HepG2 (cell line): ENCODE results near the gene LIMCH1. TPM values are rescaled to one million over a fixed set of nuclear protein-coding genes. Genes with fewer than 3 reads are reported as not detected.

Experiments used
- ATAC-seq: fragments of 200-7000 bp; cut with Tn5 transposase; 3 replicates; pipeline ENCODE4 v1.9.1; 2020; ENCODE audit warnings: mild to moderate bottlenecking, moderate library complexity
- BruUV-seq: library from RNA; stranded (reverse); fragments of 400-500 nt; replicated peaks from 2 replicates; lab custom pipeline; 2021; lab: Mats Ljungman, UMichigan
- CTCF ChIA-PET: fragments of 300-600 bp; formaldehyde crosslinking; extraction: SDS; loops from one replicate; lab custom pipeline; 2021; ENCODE audit warnings: low total read pairs, inconsistent platforms, low intra/inter-chr PET ratio; lab: Yijun Ruan, JAX
- POLR2A ChIA-PET: fragments of 350-600 bp; sonication (Branson Sonifier 250); formaldehyde crosslinking; loops from one replicate; lab custom pipeline; 2020; ENCODE audit warnings: antibody characterized with exemption, inconsistent platforms; lab: Yijun Ruan, JAX
- DNase-seq: peaks from one replicate; pipeline ENCODE4 v3.0.0-alpha.2; 2015; ENCODE audit warnings: low spot score
- FAIRE-seq: peaks from 3 replicates; lab custom pipeline; 2011; peaks lifted over from hg19 to GRCh38; lab: Jason Lieb, UNC
- H2AFZ ChIP-seq: one replicate; pipeline ENCODE4 v1.6.1; 2011; ENCODE audit warnings: low read length, inconsistent platforms
- H3K27ac ChIP-seq: fragments of 300-600 bp; 3 replicates; pipeline ENCODE4 v1.8.0; 2011; ENCODE audit warnings: mixed run types, mild to moderate bottlenecking, mixed read lengths, low read length, inconsistent platforms; ENCODE audit not compliant: insufficient read depth; ENCODE audit errors: extremely low read length
- H3K27me3 ChIP-seq, 2 experiments: fragments of 200-600 bp in 1 of 2; 2 replicates in 1 of 2; 3 replicates in 1 of 2; pipeline versions ENCODE4 v1.6.0 to v1.8.0; 2011; ENCODE audit warnings: low read length in 2 of 2, mild to moderate bottlenecking in 2 of 2, moderate library complexity in 2 of 2, inconsistent platforms in 1 of 2; ENCODE audit not compliant: insufficient read depth in 2 of 2, control insufficient read depth in 1 of 2
- H3K36me3 ChIP-seq, 2 experiments: fragments of 200-600 bp in 1 of 2; replicated peaks in 1 of 2; 2 replicates in 1 of 2; 3 replicates in 1 of 2; pipeline versions ENCODE4 v1.5.1 to v1.8.0; 2011; ENCODE audit warnings: low read length in 2 of 2, inconsistent platforms in 1 of 2; ENCODE audit not compliant: insufficient read depth in 2 of 2, control insufficient read depth in 1 of 2
- H3K4me1 ChIP-seq: 2 replicates; pipeline ENCODE4 v1.5.1; 2012; ENCODE audit warnings: low read length, inconsistent platforms; ENCODE audit not compliant: insufficient read depth
- H3K4me2 ChIP-seq: 2 replicates; pipeline ENCODE4 v1.6.0; 2011; ENCODE audit warnings: low read depth, low read length, inconsistent platforms
- H3K4me3 ChIP-seq, 3 experiments: fragments of 200-600 bp in 1 of 3; sonication (generic), shearing (Covaris generic) in 1 of 3; replicated peaks in 1 of 3; 2 replicates each; pipeline ENCODE4 v1.5.1; 2011 to 2016; ENCODE audit warnings: low read length in 3 of 3, inconsistent platforms in 2 of 3, low read depth in 2 of 3, mild to moderate bottlenecking in 2 of 3, control low read depth in 1 of 3, mixed read lengths in 1 of 3; ENCODE audit not compliant: insufficient read depth in 1 of 3
- H3K79me2 ChIP-seq: one replicate; pipeline ENCODE4 v1.6.1; 2011; ENCODE audit warnings: low read length, inconsistent platforms; ENCODE audit not compliant: insufficient read depth
- H3K9ac ChIP-seq: 2 replicates; pipeline ENCODE4 v1.6.0; 2011; ENCODE audit warnings: mild to moderate bottlenecking, low read depth, low read length, inconsistent platforms; ENCODE audit not compliant: insufficient read depth
- H3K9me3 ChIP-seq: 2 replicates; pipeline ENCODE4 v1.5.1; 2012; ENCODE audit warnings: mild to moderate bottlenecking, low read length
- H4K20me1 ChIP-seq: 2 replicates; pipeline ENCODE4 v1.6.0; 2011; ENCODE audit warnings: inconsistent platforms, mild to moderate bottlenecking, low read length, moderate library complexity; ENCODE audit not compliant: insufficient read depth
- JUN ChIP-seq: sonication (generic); formaldehyde crosslinking; IDR thresholded peaks from 2 replicates; pipeline ENCODE4 v1.4.0; 2020; ENCODE audit warnings: mild to moderate bottlenecking, missing genetic modification reagents
- MEIS1 ChIP-seq: sonication (generic); formaldehyde crosslinking; IDR thresholded peaks from 2 replicates; pipeline ENCODE4 v1.9.0; 2021; ENCODE audit warnings: mild to moderate bottlenecking, missing genetic modification reagents, moderate library complexity, borderline replicate concordance
- PHF20 ChIP-seq: sonication (generic); formaldehyde crosslinking; IDR thresholded peaks from 2 replicates; pipeline ENCODE4 v1.5.0; 2020; ENCODE audit warnings: mild to moderate bottlenecking, missing genetic modification reagents
- PRMT3 ChIP-seq: sonication (generic); formaldehyde crosslinking; IDR thresholded peaks from 2 replicates; pipeline ENCODE4 v1.8.1; 2022; ENCODE audit warnings: low read depth, mild to moderate bottlenecking, moderate library complexity, missing genetic modification reagents, borderline replicate concordance
- RBAK ChIP-seq: sonication (generic); formaldehyde crosslinking; IDR thresholded peaks from 2 replicates; pipeline ENCODE4 v1.5.1; 2020; ENCODE audit warnings: mild to moderate bottlenecking, missing genetic modification reagents
- SP2 ChIP-seq: sonication (generic); formaldehyde crosslinking; IDR thresholded peaks from 2 replicates; pipeline ENCODE4 v1.5.1; 2020; ENCODE audit warnings: mild to moderate bottlenecking, missing genetic modification reagents
- TP53 ChIP-seq: sonication (generic); formaldehyde crosslinking; conservative IDR thresholded peaks from 2 replicates; pipeline ENCODE4 v1.4.0; 2020; ENCODE audit warnings: missing genetic modification reagents
- ZC3H13 ChIP-seq: sonication (generic); formaldehyde crosslinking; IDR thresholded peaks from 2 replicates; pipeline ENCODE4 v1.8.1; 2023; ENCODE audit warnings: mild to moderate bottlenecking, missing genetic modification reagents, moderate library complexity
- ZMYM2 ChIP-seq: sonication (generic); formaldehyde crosslinking; IDR thresholded peaks from 2 replicates; pipeline ENCODE4 v1.8.0; 2022; ENCODE audit warnings: mild to moderate bottlenecking, missing genetic modification reagents
- ZMYM3 ChIP-seq: sonication (generic); formaldehyde crosslinking; IDR thresholded peaks from 2 replicates; pipeline ENCODE4 v1.5.1; 2020; ENCODE audit warnings: mild to moderate bottlenecking, missing genetic modification reagents
- ZNF10 ChIP-seq: sonication (generic); formaldehyde crosslinking; IDR thresholded peaks from 2 replicates; pipeline ENCODE4 v1.4.0; 2020; ENCODE audit warnings: mild to moderate bottlenecking, low read depth, missing genetic modification reagents, borderline replicate concordance
- ZNF30 ChIP-seq: sonication (generic); formaldehyde crosslinking; IDR thresholded peaks from 2 replicates; pipeline ENCODE4 v1.5.0; 2020; ENCODE audit warnings: mild to moderate bottlenecking, missing genetic modification reagents
- ZNF468 ChIP-seq: sonication (generic); formaldehyde crosslinking; IDR thresholded peaks from 2 replicates; pipeline ENCODE4 v1.8.0; 2022; ENCODE audit warnings: mild to moderate bottlenecking, moderate library complexity, missing genetic modification reagents
- ZNF703 ChIP-seq: sonication (generic); formaldehyde crosslinking; IDR thresholded peaks from 2 replicates; pipeline ENCODE4 v1.5.1; 2020; ENCODE audit warnings: missing genetic modification reagents, mild to moderate bottlenecking, moderate library complexity, borderline replicate concordance
- ZSCAN9 ChIP-seq: IDR thresholded peaks from 2 replicates; pipeline ENCODE4 v1.6.1; 2016; ENCODE audit warnings: borderline replicate concordance
- WGBS: methylation state at CpG from one replicate; pipeline ENCODE4 v1.1.6; 2017; ENCODE audit warnings: low lambda C conversion rate; 5-methylcytosine and 5-hydroxymethylcytosine counted together
- in situ Hi-C: cut with HindIII; loops from 2 replicates; pipeline ENCODE4 v1.10.0; 2017; ENCODE audit warnings: low pct_unique_long_range_greater_than_20kb; ENCODE audit not compliant: extremely low pct_ligation_motif_present
- intact Hi-C: fragments of 100-400 bp; cut with micrococcal nuclease; formaldehyde crosslinking; loops from one replicate; pipeline ENCODE4 v1.10.0; 2022; ENCODE audit not compliant: unreplicated experiment
- polyA plus RNA-seq, 8 experiments: library from polyadenylated mRNA; depleted of rRNA in 3 of 8; stranded (reverse) in 7 of 8; unstranded in 1 of 8; fragments of >200 nt; fragmentation: Illumina TruSeq in 4 of 8; extraction: Trizol in 4 of 8; gene quantifications; 2 replicates each; pipeline versions ENCODE4 v1.2.1 to v1.2.3, GENCODE V29; 2011 to 2016; ENCODE audit warnings: low read depth in 4 of 8, missing spikeins in 1 of 8, mixed read lengths in 1 of 8; ENCODE audit not compliant: insufficient read depth in 1 of 8
- total RNA-seq, 5 experiments: library from RNA; depleted of rRNA; stranded (reverse); fragments of >200 nt; fragmentation: Illumina TruSeq; extraction: Trizol; gene quantifications; 2 replicates each; pipeline ENCODE4 v1.2.3, GENCODE V29; 2016; ENCODE audit warnings: low read depth in 1 of 5
- TF ChIP-seq, protein P1 (sequence below): sonication (generic); formaldehyde crosslinking; IDR thresholded peaks from 2 replicates; pipeline ENCODE4 v1.8.1; 2023; ENCODE audit warnings: mild to moderate bottlenecking, missing genetic modification reagents, borderline replicate concordance
- TF ChIP-seq, protein P2 (sequence below): sonication (generic); formaldehyde crosslinking; IDR thresholded peaks from 2 replicates; pipeline ENCODE4 v1.4.0; 2020; ENCODE audit warnings: mild to moderate bottlenecking, low read depth, missing genetic modification reagents
- TF ChIP-seq, protein P3 (sequence below): sonication (generic); formaldehyde crosslinking; IDR thresholded peaks from 2 replicates; pipeline ENCODE4 v1.8.0; 2022; ENCODE audit warnings: mild to moderate bottlenecking, missing genetic modification reagents
- TF ChIP-seq, protein P4 (sequence below): sonication (generic); formaldehyde crosslinking; IDR thresholded peaks from 2 replicates; pipeline ENCODE4 v1.5.1; 2020; ENCODE audit warnings: missing genetic modification reagents, mild to moderate bottlenecking, borderline replicate concordance

The LIMCH1 gene
- total and polyA plus RNA-seq, 2 of the 13 experiments (the other 11 are each of a cell fraction or from before 2014, with no cell fraction given): 0.04 TPM; not detected in 1

DNA sequence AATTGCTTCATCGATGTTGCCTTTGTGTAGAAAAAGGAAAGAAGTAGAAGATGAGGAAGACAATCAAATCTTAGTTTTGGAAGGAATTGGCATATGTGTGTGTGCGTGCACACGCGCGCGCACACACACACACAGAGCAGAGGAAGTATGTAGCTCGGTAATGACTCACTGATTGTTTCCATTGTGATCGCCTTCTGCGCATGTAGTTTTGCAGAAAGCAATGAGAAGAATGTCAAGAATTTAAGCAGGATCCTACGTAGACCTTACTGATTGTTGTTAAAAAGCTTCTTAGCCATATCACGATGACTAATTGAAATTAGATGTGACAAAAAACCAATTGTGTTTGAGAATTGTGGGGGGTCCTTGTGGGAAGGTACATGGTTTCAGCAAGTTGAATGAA is 12.8 kb upstream of the LIMCH1 start (continued):
- TF ChIP-seq ZNF30 (CRISPR knock-in tag): no peak
- no peak for TF ChIP-seq ZMYM2
- TF ChIP-seq ZC3H13 (CRISPR knock-in tag): no peak
- no peak for TF ChIP-seq ZNF703 (CRISPR knock-in tag)
- no peak for TF ChIP-seq ZMYM3
- no peak for TF ChIP-seq PHF20 (CRISPR knock-in tag)
- no peak for TF ChIP-seq MEIS1 (CRISPR knock-in tag)
- TF ChIP-seq, protein P1, sequence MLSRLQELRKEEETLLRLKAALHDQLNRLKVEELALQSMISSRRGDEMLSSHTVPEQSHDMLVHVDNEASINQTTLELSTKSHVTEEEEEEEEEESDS (CRISPR knock-in tag): no peak
- TF ChIP-seq, protein P2, sequence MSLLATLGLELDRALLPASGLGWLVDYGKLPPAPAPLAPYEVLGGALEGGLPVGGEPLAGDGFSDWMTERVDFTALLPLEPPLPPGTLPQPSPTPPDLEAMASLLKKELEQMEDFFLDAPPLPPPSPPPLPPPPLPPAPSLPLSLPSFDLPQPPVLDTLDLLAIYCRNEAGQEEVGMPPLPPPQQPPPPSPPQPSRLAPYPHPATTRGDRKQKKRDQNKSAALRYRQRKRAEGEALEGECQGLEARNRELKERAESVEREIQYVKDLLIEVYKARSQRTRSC (CRISPR knock-in tag): no peak
- TF ChIP-seq JUN (CRISPR knock-in tag): no peak
- TF ChIP-seq, all 625 proteins: peak for 0

DNA sequence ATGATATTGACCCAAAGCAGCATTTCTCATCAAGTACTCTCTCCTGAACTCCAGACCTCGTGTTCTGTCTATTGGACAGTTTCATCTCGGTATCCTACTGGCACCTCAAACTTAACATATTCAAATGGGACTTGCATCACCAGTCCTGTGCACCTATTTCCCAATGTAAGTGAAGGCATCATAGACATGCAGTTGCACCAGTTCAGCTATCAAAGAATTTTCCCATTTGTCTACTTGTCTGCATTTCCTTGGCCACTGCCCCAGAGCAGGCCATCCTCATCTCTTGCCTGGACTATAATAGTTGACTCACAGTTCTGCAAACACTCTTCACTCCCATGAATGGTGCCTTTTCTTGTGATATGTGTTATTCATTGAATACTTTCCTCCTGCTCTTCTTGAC is 11.3 kb upstream of the LIMCH1 start:
- Histone ChIP-seq H4K20me1 (no peaks in the 10 kb centered on the region), H3K79me2 (no peaks in the 10 kb centered on the region), H3K36me3 (no peaks in the 10 kb centered on the region), H2AFZ (no peak overlapping the region), H3K4me3 (no peak overlapping the region), H3K4me2 (no peak overlapping the region), H3K9ac (no peak overlapping the region), H3K27me3 (peaks cover 0 to 4% of the 10 kb centered on the region in 2 experiments; a peak in 2 of 5 replicates), H3K27ac (no peak overlapping the region), H3K9me3 (no peaks in the 10 kb centered on the region), H3K4me1 (no peaks in the 10 kb centered on the region)
- ChIA-PET CTCF (no interaction called here), POLR2A (no interaction called here)
- ATAC-seq (no peak), DNase-seq (no peak), FAIRE-seq (no peak)
- no TSS peak for BruUV-seq
- TF ChIP-seq RBAK (CRISPR knock-in tag) (no peak), ZNF10 (CRISPR knock-in tag) (no peak), PRMT3 (CRISPR knock-in tag) (no peak), ZSCAN9 (CRISPR knock-in tag) (no peak), ZNF468 (no peak), TP53 (CRISPR knock-in tag) (no peak), SP2 (CRISPR knock-in tag) (no peak)
- TF ChIP-seq, protein P3, sequence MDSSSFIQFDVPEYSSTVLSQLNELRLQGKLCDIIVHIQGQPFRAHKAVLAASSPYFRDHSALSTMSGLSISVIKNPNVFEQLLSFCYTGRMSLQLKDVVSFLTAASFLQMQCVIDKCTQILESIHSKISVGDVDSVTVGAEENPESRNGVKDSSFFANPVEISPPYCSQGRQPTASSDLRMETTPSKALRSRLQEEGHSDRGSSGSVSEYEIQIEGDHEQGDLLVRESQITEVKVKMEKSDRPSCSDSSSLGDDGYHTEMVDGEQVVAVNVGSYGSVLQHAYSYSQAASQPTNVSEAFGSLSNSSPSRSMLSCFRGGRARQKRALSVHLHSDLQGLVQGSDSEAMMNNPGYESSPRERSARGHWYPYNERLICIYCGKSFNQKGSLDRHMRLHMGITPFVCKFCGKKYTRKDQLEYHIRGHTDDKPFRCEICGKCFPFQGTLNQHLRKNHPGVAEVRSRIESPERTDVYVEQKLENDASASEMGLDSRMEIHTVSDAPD (CRISPR knock-in tag): no peak
- TF ChIP-seq, protein P4, sequence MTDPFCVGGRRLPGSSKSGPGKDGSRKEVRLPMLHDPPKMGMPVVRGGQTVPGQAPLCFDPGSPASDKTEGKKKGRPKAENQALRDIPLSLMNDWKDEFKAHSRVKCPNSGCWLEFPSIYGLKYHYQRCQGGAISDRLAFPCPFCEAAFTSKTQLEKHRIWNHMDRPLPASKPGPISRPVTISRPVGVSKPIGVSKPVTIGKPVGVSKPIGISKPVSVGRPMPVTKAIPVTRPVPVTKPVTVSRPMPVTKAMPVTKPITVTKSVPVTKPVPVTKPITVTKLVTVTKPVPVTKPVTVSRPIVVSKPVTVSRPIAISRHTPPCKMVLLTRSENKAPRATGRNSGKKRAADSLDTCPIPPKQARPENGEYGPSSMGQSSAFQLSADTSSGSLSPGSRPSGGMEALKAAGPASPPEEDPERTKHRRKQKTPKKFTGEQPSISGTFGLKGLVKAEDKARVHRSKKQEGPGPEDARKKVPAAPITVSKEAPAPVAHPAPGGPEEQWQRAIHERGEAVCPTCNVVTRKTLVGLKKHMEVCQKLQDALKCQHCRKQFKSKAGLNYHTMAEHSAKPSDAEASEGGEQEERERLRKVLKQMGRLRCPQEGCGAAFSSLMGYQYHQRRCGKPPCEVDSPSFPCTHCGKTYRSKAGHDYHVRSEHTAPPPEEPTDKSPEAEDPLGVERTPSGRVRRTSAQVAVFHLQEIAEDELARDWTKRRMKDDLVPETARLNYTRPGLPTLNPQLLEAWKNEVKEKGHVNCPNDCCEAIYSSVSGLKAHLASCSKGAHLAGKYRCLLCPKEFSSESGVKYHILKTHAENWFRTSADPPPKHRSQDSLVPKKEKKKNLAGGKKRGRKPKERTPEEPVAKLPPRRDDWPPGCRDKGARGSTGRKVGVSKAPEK (CRISPR knock-in tag): no peak
- 0% methylated on average over 2 of the region's 2 CpGs for WGBS
- in situ Hi-C loops: no loop called here
- intact Hi-C loops: no loop called here
